ENCODE results near the gene PCGF2.

PCGF2 gene

GRCh38 chr17:38702166-38702915 is 45.8 kb downstream of the PCGF2 start:
- peak in 1 of 2 experiments; percentile 58 for DNase-seq

- DNase-seq: no peak
Measured at GRCh38 chr17:38701504-38702165, 46.5 kb downstream of the PCGF2 start.

GRCh38 chr17:38698760-38699159 is 49.4 kb downstream of the PCGF2 start:
- no peak for DNase-seq

GRCh38 chr17:38697061-38697820 is 50.9 kb downstream of the PCGF2 start:
- no peak for DNase-seq

- peak in 1 of 2 experiments; percentile 7 for DNase-seq
Measured at GRCh38 chr17:38693700-38694329, 54.3 kb downstream of the PCGF2 start.

- no peak for DNase-seq
Measured at GRCh38 chr17:38691154-38691553, 57.0 kb downstream of the PCGF2 start.

GRCh38 chr17:38690386-38690785 is 57.8 kb downstream of the PCGF2 start:
- DNase-seq: no peak

- DNase-seq: no peak
Measured at GRCh38 chr17:38687286-38687685, 60.9 kb downstream of the PCGF2 start.

GRCh38 chr17:38685491-38685890 is 62.6 kb downstream of the PCGF2 start:
- no peak for DNase-seq
